GM23248 (cell line): ENCODE measurements around the gene PRKCQ.

ENCODE experiments used
- EZH2 ChIP-seq: fragments of 200-600 bp; sonication (generic); IDR thresholded peaks from 2 replicates; pipeline ENCODE4 v1.6.1; 2018; ENCODE audit warnings: antibody characterized with exemption, mild to moderate bottlenecking; ENCODE audit not compliant: insufficient read depth, poor library complexity, severe bottlenecking
- EZH2phosphoT487 ChIP-seq: fragments of 200-600 bp; sonication (generic); IDR thresholded peaks from 2 replicates; pipeline ENCODE4 v1.6.1; 2018; ENCODE audit warnings: antibody characterized with exemption, moderate library complexity, mild to moderate bottlenecking, low read depth; ENCODE audit not compliant: insufficient read depth

GRCh38 chr10:6615971-6616370 is 35.9 kb upstream of the PRKCQ start:
- no peak for TF ChIP-seq EZH2phosphoT487
- TF ChIP-seq EZH2 = no peak
